ENCODE results near the gene COL6A1. TPM values are rescaled to one million over a fixed set of nuclear protein-coding genes. Genes with fewer than 3 reads are reported as not detected.

The COL6A1 gene
- total RNA-seq, 1 experiment from 2014 or later: 17.8 TPM

DNA sequence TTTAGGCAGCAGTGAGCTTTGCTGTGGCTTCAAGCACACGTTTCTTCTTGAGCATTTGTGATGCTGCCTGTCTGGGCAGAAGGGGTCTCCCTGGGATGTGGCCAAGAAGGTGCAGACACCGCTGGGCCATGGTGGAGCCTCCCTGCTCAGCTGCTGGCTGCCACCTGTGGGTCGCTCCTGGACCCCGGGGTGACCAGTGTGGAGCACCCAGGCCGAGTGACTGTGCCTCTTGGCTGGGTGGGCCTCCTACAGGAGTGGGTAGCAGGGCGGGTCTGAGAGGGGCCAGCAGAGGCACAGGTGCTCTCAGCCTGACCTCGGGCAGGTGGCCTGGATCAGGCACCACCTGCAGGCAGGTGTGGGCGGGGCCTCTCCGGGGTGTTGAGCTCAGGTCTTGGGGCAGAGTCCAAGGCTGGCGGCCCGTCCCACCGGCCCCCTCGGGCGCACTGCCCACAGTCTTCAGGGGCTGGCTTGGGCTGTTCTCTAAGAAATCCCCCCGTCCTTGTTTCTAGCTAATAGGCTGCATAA lies 42.0 kb upstream of the COL6A1 start:
- TF ChIP-seq, protein P1, sequence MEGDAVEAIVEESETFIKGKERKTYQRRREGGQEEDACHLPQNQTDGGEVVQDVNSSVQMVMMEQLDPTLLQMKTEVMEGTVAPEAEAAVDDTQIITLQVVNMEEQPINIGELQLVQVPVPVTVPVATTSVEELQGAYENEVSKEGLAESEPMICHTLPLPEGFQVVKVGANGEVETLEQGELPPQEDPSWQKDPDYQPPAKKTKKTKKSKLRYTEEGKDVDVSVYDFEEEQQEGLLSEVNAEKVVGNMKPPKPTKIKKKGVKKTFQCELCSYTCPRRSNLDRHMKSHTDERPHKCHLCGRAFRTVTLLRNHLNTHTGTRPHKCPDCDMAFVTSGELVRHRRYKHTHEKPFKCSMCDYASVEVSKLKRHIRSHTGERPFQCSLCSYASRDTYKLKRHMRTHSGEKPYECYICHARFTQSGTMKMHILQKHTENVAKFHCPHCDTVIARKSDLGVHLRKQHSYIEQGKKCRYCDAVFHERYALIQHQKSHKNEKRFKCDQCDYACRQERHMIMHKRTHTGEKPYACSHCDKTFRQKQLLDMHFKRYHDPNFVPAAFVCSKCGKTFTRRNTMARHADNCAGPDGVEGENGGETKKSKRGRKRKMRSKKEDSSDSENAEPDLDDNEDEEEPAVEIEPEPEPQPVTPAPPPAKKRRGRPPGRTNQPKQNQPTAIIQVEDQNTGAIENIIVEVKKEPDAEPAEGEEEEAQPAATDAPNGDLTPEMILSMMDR (IDR thresholded peaks at IDR 0.05; ENCODE audit: unreplicated experiment): no peak
- no peak overlapping the region for H3K27ac Mint-ChIP-seq (ENCODE audit: unreplicated experiment)
- intact Hi-C loops (cut with micrococcal nuclease; ENCODE audit: unreplicated experiment): no loop called here
- H3K27me3 Mint-ChIP-seq (ENCODE audit: unreplicated experiment): peaks cover 40% of the 10 kb centered on the region
- BruUV-seq (replicated peaks): no TSS peak
- H3K4me3 Mint-ChIP-seq (ENCODE audit: low read depth, unreplicated experiment): no peak overlapping the region
- no peaks in the 10 kb centered on the region for H3K4me1 Mint-ChIP-seq (ENCODE audit: low read depth, unreplicated experiment)
- no peak for DNase-seq
- CTCF ChIA-PET: no interaction called here
- H3K9me3 Mint-ChIP-seq (ENCODE audit: low read depth, unreplicated experiment): no peaks in the 10 kb centered on the region
- H3K36me3 Mint-ChIP-seq (ENCODE audit: insufficient read depth, unreplicated experiment): no peaks in the 10 kb centered on the region

DNA sequence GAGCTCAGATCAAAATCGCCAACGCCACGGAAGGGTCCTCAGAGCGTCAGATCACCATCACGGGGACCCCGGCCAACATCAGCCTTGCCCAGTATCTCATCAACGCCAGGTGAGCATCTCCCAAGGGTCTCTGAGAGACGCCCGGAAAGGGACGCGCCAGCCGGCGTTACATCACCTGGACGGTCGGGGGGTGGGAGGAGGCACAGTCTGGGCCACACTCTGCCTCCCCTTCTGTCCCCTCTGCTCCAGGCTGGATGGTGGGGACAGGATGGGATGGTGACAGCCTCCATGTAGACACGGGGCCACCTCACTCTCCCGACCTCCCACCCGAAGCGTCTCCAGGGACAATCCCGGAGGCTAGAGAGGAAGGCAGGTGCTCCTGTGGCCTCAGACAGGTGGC lies 41.5 kb upstream of the COL6A1 start:
- Mint-ChIP-seq H3K9me3 (ENCODE audit: low read depth, unreplicated experiment) (no peaks in the 10 kb centered on the region), H3K27ac (ENCODE audit: unreplicated experiment) (no peak overlapping the region), H3K36me3 (ENCODE audit: insufficient read depth, unreplicated experiment) (no peaks in the 10 kb centered on the region), H3K4me3 (ENCODE audit: low read depth, unreplicated experiment) (no peak overlapping the region), H3K4me1 (ENCODE audit: low read depth, unreplicated experiment) (no peaks in the 10 kb centered on the region), H3K27me3 (ENCODE audit: unreplicated experiment) (peaks cover 40% of the 10 kb centered on the region)
- CTCF ChIA-PET: no interaction called here
- no peak for DNase-seq
- TF ChIP-seq, protein P1 (IDR thresholded peaks at IDR 0.05; ENCODE audit: unreplicated experiment): no peak
- BruUV-seq (replicated peaks): no TSS peak
- intact Hi-C loops (cut with micrococcal nuclease; ENCODE audit: unreplicated experiment): no loop called here

DNA sequence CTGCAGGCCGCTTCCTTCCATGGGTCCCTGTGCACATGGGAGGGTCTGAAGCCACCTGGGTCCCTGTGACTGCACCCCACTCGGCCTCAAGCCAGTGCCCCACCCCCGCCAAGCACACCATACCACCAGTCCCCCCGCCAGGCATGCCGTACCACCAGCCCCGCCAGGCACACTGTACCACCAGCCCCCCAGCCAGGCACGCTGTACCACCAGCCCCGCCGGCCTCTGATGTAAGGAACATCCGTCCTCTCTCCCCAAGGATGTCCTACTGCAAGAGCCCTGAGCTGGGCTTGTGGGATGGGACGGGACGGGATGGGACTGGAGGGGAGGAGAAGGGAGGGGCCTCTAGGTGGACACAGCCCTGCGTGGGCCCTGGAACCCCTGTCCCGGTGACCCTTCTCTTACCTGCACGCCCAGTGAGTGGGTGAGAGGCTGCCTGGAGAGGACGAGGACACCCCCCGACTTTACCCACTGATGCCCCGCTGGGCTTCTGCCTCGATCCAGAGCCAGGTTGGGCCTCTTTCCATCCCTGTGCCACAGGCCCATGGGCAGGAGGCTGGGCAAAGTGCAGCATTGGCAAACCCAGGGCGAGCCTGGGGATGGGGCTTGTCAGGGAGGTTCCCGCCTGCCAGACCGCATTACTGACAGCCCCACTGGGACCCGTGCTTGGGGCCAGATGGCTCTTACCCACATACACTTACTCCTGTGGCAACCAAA lies 40.8 kb upstream of the COL6A1 start:
- BruUV-seq (replicated peaks): no TSS peak
- Mint-ChIP-seq H3K27me3 (ENCODE audit: unreplicated experiment) (peaks cover 40% of the 10 kb centered on the region), H3K9me3 (ENCODE audit: low read depth, unreplicated experiment) (no peaks in the 10 kb centered on the region), H3K27ac (ENCODE audit: unreplicated experiment) (no peak overlapping the region), H3K4me3 (ENCODE audit: low read depth, unreplicated experiment) (no peak overlapping the region), H3K36me3 (ENCODE audit: insufficient read depth, unreplicated experiment) (no peaks in the 10 kb centered on the region), H3K4me1 (ENCODE audit: low read depth, unreplicated experiment) (no peaks in the 10 kb centered on the region)
- intact Hi-C loops (cut with micrococcal nuclease; ENCODE audit: unreplicated experiment): no loop called here
- TF ChIP-seq, protein P1 (IDR thresholded peaks at IDR 0.05; ENCODE audit: unreplicated experiment): no peak
- CTCF ChIA-PET: no interaction called here
- no peak for DNase-seq

DNA sequence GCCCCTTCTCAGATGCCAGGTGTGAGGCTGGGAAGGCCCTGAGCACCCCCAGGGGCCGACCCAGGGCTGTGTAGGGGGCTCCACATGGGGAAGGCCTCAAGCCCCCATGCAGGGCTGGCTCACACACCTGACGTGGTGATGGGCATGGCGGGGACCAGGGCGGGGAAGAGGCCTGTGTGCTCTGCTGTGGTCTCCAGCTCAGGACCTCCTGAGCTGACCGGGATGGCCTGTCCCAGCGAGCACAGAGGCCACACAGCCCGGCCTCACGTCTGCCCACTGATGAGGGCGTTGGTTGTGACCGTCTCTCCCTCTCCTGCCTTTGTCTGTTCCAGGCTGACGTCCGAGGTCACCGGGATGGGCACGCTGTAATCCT lies 40.2 kb upstream of the COL6A1 start:
- Mint-ChIP-seq H3K4me3 (ENCODE audit: low read depth, unreplicated experiment) (no peak overlapping the region), H3K9me3 (ENCODE audit: low read depth, unreplicated experiment) (no peaks in the 10 kb centered on the region), H3K27ac (ENCODE audit: unreplicated experiment) (no peak overlapping the region), H3K4me1 (ENCODE audit: low read depth, unreplicated experiment) (no peaks in the 10 kb centered on the region), H3K36me3 (ENCODE audit: insufficient read depth, unreplicated experiment) (no peaks in the 10 kb centered on the region), H3K27me3 (ENCODE audit: unreplicated experiment) (peaks cover 40% of the 10 kb centered on the region)
- BruUV-seq (replicated peaks): no TSS peak
- DNase-seq: no peak
- CTCF ChIA-PET: no interaction called here
- TF ChIP-seq, protein P1 (IDR thresholded peaks at IDR 0.05; ENCODE audit: unreplicated experiment): no peak
- intact Hi-C loops (cut with micrococcal nuclease; ENCODE audit: unreplicated experiment): no loop called here
